GM04504 (cell line): Measurements from ENCODE around the gene CCDC81.
A peak's percentile ranks its signal among the peaks of the same experiment; 100 is the strongest.

ENCODE experiments used
- DNase-seq: peaks from one replicate; pipeline ENCODE4 v3.0.0-alpha.2; 2012; ENCODE audit warnings: low read depth

Gene CCDC81

DNA sequence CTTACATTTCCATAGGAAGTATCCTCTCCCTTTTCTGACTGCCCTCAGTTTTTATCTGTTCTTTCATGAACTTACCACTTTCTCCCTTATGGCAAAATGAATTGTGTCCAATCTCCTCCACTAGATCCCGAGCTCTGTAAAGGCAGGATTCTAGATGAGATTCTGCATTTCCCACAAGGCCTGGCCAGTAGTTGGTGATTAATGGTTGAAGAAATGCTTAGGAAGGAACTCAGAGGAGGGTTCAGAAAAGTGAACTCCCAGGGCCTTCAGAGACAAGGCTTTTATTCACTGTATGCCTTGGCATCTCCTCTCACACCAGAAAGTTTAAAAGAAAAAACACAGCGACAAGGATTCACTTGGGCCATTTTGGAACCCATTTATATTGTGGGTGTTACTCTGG, 66.2 kb downstream of the CCDC81 start:
- DNase-seq: no peak

DNA sequence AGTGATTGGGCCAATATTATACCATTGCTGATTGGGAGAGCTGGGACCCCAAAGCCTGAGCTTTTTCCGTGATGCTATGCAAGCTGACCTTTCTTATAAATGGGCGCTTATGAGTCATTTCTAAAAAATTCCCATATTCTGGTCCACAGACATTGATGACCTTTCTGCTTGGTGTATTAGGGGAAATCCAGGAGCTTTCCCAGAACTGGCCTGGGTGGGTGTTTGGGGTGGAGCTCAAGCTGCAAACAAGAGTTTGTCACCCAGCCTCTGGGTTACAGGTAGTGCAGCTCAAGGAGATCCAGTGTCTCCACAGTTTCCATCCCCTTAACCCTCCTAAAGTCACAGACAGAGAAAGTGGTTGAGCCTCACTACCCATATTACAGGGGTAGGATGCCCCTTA, 67.7 kb downstream of the CCDC81 start:
- DNase-seq: no peak

DNA sequence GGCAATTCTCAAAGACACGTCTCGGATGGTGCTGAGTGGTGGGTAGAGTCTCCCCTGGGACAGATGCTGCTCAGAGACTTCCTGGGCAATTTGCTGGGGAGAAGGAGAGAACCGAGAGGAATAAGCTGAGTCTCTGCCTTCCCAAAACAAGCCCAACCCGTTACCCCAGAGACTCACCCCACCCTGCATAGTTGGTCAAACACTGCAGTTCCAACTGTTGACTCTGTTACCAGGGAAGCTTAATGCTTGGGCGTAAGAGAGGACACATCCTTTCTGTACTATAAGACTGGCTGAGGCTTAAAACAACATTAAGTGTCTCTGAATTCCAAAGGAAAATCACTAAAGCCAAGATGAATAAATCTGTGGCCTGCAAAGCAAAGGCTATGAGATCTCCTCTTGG, 68.1 kb downstream of the CCDC81 start:
- no peak for DNase-seq

DNA sequence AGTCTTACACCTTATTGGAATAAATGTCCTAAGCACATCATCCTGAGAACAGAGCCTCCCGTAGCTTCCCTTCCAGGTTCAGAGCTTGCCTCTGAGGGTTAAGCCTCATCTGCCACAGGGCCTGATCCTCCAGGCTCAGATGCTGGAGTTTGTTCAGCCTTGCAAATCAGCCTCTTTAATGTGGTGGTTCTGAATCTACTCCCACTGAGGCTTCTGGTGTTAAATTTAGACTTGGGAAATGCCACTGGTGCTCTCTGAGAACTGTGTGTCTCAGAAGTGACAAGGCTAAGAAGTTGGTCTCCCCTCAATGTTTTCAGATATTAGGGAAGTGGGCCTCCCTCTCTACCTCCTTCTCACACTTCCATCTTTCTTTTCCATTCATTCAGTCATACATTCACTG, 68.7 kb downstream of the CCDC81 start:
- no peak for DNase-seq

DNA sequence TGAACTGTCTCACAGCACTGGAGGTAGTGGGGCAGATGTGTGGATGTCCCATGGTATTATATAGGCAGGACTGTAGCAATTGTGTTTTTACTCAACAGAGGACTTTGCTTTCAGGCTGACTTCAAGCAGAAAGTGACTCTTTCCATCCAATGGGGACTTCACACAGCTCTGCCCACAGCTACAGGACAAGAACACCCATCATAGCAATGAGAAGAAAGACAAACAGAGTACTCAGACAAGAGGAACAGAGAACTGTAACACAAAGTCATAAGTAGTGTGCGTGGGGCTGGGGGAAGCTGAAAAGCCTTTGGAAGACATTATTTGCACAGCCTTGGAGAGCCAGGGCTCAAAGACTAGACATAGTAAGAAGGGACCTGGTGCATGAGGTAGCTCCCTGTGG, 70.3 kb downstream of the CCDC81 start:
- no peak for DNase-seq

DNA sequence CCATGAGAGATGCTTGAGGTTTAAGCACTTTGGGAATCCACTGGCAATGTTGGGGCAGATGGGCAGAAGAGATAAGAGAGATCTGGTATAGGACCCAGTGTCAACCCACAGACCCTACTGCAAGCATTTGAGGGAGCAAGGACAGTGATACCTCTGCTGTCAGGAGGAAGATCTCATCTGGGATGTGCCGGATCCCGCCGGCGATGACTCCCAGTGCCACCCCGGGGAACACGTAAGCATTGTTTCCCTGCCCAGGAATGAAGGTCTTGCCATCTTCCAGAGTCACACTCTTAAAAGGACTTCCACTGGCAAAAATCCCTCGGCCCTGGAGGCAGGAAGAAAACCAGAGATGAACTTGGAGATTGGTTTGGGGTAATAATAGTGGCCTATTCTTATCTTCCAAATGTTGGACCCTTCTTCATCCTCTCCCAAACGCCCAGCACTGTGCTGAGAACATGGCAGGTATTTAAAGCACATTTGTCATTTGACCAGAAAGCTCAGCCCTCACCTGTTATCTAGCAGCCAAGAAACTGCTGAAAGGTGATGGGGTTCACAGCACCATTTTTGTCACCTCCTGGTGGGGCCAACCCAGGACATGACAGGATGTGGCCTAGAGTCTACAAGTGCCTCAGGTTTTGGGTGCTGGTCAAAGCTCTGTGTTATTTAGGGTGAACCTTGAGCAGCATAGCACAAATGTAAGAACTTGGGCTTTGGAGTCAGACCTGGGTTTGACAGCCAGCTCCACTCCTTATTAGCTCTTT, 71.7 kb downstream of the CCDC81 start:
- no peak for DNase-seq

DNA sequence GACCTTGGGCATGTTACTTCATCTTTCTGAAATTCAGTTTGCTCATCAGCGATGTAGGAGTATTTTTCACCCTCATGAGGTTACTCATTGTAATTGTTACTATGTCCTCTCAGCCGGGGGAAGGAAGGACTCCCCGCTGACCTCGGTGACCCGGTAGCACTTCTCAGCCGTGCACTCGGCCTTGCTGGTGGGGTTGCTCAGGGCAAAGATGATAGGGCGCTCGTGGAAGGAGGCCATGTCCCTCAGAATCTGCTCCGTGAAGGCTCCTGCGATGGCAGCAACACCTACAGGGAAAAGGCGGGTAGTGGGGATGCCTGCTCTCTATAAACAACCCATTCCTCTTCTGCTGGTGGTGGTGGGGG, 72.2 kb downstream of the CCDC81 start:
- DNase-seq: no peak

DNA sequence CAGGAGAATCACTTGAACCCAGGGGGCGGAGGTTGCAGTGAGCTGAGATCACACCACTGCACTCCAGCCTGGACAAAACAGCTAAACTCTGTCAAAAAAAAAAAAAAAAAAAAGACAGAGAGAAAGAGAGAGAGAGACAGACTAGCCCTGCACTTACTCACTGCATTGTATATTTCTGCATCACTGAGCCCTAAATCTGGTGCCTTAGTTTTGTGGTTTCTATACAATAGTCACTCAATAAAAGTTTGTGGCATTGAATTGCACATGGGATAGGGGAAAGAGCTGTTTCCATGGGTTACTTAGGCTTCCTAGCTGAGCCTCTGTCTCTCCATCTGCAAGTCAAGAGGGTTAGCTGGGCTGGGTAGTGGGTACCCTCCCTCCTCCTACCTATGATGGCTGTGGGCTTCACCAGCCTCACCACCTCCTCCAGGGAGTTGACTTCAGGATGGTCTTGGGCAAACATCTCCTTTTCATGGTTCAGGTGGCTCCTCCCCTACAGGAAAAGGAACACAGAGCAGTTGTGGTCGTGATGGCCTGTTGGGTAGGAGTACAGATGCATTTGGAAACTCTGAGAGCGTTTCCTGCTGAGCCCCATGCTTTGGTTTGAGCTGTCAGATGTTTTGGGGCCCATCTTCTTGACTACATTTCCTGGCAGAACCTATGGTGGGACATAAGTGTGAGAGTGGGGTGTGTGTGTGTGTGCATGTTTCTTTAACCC, 73.2 kb downstream of the CCDC81 start:
- DNase-seq: no peak

DNA sequence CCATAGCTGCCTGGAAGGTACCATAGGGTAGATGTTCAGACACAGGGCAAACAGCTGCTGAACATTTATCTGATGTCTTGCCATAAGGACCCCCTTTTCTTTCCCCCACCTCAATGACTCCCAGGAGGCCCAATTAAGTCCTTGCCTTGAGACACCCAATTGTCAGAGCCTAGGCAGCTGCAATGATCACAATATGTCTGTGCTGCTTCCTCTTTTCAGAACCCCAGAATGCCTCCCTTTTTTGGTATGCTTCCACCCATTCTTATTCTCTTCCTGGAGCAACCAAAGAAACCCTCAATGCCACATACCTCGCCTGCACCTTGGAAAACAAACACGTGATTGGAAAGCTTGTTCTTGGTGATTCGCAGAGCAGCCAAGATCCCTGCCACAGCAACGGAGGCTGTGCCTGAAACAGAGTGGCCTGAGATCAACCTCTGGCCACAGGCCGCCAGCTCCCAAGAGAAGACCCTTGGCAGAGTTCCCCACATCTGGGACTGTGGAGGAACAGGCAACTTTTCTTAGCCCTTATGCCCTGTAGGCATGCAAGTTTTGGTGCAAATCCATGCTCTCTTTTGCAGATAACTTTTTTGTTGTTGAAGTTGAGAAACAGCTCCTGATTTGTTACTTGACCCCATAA, 75.4 kb downstream of the CCDC81 start:
- no peak for DNase-seq

DNA sequence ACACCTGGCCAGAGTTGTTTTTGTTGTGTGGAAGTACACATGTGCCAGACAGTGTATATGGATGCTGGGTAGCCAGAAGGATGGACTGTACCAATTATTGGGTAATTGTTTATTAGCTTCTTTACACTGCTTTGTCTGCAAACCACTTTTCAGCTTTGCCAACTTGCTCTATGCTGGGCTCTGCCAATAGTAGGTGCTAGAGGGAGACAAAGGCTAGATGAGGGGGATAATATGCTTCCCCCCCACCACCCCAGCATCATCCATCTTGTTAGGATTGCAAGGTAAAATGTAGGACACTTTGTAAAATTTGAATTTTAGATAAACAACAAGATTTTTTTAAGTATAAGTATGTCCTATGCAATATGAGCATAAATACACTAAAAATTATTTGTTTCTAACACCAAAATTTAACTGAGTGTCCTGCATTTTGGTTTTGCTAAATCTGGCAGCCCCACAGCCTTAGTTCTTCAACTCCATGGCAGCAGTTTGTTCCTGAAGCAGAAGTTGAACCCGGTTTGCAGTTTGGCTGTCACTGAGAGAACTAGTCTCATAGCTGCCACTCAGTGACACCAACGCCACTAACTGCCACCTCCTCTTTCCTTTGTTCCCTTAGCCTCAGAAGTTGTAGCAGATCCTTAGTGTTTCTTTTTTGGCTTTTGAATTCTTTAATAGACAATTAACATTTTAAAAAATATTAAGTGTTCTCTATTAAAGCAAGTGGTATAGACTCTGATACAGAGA, 78.8 kb downstream of the CCDC81 start:
- no peak for DNase-seq

DNA sequence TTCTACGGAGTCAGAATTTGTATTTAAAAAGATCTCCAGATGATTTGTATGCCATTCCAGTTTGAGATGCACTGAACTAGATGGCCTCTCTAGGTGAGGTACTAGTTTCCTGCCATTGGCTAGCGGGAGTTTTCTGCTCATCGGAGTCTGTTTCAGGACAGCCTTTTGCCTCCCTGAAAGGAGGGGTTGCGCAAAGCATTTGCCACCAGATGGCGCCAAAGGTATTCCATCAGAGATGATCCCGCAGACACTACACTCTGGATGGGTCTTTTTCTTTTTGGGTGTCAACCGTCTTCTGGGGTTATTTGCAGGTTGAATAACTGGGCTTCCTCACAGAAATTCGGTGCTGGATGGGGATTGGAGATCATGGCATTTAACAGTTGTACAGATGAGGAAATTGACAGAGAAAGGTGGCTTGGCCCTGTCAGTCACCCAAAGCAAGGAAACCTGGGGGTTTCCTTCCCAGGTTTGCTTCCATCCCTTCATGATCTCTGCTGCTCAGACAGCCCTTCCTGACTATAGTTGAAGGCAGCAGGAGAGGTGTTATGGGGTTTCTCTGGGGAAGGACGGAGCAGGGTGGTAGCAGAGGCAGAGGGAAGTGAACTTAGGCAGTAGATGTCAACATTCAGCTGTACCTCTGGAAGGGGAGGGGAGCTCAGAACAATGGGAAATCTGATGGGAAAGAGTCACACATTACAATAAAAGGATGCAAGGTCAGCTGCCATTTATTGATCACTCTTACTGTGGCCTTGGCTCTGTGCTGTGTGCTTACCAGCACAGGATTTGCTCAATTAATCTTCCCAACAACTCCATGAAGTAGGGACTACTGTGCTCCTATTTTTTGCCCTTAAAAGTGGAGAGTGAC, 81.6 kb downstream of the CCDC81 start:
- peak; percentile 65 for DNase-seq

DNA sequence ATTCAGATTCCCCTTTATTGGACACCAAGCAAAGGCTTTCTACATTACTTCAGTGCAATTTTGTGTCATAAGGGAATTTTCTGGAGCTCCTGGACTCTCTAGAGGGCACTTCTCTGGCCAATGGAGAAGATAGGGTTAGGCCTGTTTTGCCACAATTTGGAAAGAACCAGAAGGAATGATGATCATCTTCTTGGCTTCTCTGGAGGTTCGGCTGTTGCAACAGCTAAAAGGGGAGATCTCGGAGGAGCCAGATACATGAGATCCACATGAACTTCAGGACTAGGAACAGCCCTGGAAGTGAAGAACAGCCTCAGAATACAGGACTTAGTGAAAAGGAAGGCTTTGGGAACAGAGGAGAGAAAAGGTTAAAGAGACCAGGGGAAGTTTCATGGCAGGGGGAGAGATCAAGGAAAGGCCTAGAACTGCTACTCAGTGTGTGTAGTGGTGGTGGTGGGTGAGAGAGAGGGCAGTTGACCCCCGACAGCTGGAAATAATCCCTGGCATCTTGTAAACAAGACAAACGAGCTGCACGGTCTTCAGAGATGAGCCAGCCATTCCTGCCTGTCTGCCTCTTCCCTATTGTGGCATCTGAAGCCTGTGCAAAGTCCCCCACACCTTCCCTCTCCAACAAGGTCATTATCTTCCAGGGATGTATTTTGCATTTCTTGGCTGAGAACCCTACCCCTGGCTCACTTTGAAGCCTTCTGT, 83.8 kb downstream of the CCDC81 start:
- DNase-seq: no peak

DNA sequence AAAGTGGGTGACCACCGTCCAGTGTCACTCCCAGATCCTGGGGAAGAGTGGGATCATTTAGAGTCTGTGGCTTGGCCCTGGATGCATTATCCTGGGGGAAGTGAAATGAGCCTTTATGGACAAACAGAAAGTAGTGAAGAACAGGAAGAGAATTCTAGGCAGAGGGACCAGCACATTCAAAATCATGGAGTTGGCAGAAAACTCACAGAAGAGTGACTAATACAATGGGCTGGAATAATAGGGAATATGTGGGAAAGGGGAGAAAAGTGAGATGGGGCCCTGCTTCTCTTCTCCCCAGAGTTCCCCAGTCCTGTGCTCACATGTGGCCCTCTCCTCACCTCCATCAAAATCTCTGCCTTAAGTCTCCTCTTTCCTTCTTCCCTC, 84.3 kb downstream of the CCDC81 start:
- no peak for DNase-seq

DNA sequence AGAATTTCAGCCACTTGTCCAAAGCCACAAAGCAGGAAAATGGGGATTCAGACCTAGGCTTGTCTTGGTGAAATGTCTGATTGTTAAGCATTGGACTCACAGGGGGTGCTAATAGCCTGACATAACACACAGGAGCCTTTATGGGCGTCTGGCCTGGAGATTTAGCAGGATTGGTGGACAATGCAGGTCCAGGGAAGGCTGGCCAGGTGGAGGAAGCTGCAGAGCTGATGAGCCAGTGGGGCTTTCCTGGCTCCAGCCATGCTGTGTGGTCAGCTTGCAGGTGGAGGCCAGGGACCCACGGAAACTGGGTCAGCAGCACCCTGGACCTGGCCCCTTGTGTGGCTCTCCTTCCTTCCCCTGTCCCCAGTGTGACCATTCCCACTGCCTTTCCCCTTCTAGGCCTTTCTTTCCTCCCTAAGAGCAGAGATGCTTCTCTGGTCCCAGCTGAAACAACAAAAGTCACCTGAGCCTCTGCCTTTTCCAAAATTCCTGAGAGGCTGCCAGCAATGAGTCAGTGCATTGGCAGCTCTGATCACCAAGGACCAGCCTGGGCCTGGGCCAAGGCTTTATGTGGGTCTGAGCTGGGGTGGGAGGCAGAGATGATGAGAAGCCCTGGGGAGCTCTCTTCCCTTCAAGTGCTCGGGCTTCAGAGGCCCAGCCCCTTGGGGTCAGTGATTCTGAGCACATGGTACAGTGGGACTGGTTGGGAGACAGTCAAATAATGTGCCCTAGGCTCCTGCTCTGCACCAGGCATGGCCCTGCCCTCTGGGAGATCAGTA, 85.2 kb downstream of the CCDC81 start:
- no peak for DNase-seq

DNA sequence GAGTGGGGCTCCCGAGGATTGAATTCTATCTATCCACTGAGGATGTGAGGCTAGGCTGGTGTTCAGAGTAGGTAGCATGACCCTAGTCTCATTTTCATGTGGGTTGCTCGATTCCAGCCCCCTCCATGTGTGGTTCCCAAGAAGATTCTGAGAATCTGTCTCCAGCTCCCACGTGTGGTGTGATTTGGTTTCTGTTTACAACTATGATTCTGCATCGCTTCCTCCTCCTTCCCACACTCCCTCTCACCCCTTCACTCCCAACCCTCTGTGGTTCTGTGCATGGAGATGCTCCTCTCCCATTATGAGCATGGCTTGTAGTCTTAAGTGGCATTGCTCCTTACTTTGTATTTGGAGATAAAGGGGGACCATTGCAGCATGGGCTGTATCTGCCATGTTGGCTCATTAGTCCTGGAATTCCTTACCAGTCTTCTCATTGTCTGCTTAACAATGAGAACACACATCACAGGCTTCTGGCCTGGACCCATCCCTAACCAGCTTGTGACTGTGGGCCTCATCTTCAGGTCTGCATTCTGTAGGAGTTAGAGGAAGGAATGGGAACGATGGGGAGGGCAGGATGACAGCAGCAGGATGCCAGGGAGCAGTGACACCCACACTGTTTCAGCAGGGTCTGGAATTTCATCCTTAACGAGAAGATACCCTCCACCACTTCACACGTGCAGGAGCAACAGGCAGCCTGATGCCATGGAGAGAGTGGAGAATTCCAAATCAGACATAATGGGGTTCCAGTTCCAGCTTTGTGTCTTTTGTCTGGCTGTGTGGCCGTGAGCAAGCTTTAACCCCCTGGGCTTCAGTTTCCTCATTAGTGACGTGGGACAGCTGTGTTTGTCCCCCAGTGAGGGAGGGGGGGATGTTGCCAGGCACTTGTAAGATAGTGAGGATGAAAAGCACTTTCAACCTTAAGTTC, 86.0 kb downstream of the CCDC81 start:
- DNase-seq: no peak

DNA sequence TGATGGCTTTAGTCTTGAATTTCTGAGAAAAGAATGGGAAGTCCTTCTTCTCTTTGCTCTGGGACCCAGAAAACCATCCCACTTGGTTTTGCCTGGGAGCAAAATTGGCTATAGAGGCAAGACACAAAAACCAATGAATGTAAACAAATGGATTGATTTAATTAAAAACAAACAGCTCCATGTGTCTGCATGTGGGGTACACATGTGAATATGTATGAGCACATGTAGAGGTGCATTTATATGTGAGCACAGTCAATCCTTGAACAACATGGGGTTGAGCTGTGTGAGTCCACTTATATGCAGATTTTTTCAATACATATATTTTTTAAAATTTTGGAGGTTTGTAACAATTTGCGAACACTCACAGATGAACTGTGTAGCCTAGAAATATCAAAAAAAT, 87.2 kb downstream of the CCDC81 start:
- DNase-seq: no peak

DNA sequence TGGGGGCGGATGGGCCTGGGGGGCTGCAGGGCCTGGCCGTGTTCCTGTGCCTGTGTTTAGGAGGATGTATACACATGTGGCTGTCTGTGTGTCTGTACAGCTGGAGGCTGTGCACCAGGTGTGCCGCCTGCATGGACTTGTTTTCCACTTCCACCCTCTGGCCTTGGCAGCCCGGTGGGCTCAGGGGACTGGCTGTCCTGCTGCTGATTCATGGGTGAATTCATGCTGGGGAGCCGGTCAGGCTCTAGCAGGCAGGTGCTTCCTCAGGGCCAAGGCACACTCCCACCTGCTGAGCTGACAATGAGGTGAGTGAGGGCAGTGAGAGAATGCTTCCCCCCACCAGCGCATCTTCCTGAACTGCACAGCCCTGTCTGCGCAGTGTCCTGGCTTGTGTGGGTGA, 88.4 kb downstream of the CCDC81 start:
- no peak for DNase-seq

DNA sequence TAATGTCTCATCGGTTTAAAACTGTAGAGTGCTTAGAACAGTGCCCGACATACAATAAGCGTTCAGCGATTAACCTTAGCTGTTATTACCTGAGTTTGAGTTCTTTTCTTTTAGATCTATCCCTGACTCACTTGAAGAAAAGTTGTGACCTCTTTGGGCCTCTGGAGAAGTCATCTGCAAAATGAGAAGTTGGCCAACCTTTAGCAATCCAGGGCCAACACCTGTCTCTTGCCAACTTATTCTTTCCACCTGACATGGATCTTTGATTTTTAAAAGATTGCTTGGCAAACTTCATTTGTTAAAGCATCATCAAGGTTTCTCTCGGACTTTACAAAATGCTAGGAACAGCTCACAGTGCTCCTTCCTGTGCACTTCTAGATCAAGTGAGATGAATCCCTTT, 89.3 kb downstream of the CCDC81 start:
- no peak for DNase-seq

DNA sequence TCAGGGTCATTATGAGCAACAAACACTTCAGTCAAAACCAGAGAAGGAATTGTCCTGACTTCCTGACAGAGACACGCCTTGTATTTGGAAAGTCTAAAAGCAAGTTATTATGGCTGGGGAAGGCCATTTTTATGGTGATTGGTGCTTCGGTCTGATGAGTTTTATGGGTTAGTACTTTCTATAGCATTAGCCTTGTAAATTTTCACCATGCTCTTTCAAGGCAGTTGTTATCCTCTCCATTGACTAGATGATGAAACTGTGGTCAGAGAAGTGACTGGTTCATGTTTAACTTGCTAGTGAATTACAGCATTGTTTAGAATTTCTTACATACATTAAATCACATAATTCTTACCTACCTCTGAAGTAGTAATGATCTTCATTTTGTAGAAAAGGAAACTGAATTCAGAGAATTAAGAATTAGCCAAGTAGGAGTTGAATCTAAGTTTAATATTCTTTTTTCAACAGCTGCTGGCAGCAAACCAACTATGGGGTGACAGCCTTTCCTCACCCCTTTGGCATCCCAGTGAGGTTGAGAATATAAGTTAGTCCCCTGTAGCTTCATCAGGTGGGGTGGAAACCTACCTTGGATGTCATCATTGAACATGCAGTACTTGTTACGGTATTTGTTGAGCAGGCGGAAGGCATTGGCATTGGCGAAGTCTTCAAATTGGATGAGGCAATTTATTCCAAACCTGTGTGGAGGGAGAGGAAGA, 90.0 kb downstream of the CCDC81 start:
- DNase-seq: no peak
